ENCODE data around the gene HSPA13.

Gene HSPA13

GRCh38 chr21:14325595-14325994, 57.4 kb downstream of the HSPA13 start:
- H3K4me3 ChIP-seq (ENCODE audit: control insufficient read depth, low read depth, low read length): no peak overlapping the region
- DNase-seq (ENCODE audit: low read depth): no peak
- no peak for TF ChIP-seq CTCF (IDR thresholded peaks at IDR 0.05; ENCODE audit: control insufficient read depth, insufficient read depth, low read depth, low read length, missing control alignments)

Data from AG09309 (cell line).